Stomach (tissue), 4 donors: ENCODE measurements around the gene CCDC43.

Source experiments
- POLR2A ChIP-seq, 4 donors: fragments of 450-650 bp; IDR thresholded peaks; one replicate each; pipeline ENCODE4 v1.6.1; 2016; ENCODE audit warnings: antibody characterized with exemption in 4 of 4, control low read depth in 2 of 4, mild to moderate bottlenecking in 1 of 4, moderate library complexity in 1 of 4
- POLR2AphosphoS5 ChIP-seq, 3 donors: sonication (generic); formaldehyde crosslinking; IDR thresholded peaks; one replicate each; pipeline ENCODE4 v1.6.1; 2016; ENCODE audit warnings: antibody characterized with exemption in 3 of 3
- TF ChIP-seq, protein P1 (sequence below), 7 experiments: fragments of 450-650 bp in 4 of 7; fragments of 200-600 bp in 3 of 7; sonication (generic) in 3 of 7; IDR thresholded peaks; one replicate each; pipeline ENCODE4 v1.5.1; 2016 to 2019; ENCODE audit warnings: antibody characterized with exemption in 7 of 7, control low read depth in 2 of 7, mild to moderate bottlenecking in 1 of 7

DNA sequence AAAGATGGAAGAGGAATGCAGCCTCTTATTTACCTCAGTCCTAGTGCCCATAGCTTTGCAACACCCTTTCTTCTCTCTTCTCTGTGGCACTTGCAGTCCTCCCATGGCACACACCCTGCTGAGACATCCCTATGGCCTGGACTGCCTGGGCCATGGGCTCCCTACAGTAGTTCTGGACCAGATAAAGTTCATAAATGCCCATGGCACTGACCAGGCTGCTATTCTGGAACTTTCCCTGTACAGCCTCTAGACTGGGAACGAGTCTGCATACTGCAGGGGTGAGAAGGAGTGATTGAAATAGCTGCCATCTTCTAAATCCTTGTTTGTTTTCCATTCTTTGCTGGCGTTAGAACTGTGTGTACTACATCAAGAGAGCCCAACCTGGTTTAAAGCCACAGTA is 44.7 kb upstream of the CCDC43 start:
- TF ChIP-seq, protein P1, sequence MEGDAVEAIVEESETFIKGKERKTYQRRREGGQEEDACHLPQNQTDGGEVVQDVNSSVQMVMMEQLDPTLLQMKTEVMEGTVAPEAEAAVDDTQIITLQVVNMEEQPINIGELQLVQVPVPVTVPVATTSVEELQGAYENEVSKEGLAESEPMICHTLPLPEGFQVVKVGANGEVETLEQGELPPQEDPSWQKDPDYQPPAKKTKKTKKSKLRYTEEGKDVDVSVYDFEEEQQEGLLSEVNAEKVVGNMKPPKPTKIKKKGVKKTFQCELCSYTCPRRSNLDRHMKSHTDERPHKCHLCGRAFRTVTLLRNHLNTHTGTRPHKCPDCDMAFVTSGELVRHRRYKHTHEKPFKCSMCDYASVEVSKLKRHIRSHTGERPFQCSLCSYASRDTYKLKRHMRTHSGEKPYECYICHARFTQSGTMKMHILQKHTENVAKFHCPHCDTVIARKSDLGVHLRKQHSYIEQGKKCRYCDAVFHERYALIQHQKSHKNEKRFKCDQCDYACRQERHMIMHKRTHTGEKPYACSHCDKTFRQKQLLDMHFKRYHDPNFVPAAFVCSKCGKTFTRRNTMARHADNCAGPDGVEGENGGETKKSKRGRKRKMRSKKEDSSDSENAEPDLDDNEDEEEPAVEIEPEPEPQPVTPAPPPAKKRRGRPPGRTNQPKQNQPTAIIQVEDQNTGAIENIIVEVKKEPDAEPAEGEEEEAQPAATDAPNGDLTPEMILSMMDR (IDR thresholded peaks at IDR 0.05), result no peak
- TF ChIP-seq POLR2A (IDR thresholded peaks at IDR 0.05) (no peak), POLR2AphosphoS5 (IDR thresholded peaks at IDR 0.05) (no peak)
